SK-N-SH (cell line): ENCODE data around the gene OR3A1.

ENCODE experiments used
- CTCF ChIP-seq: fragments of 200-600 bp; sonication (generic); IDR thresholded peaks from 2 replicates; pipeline ENCODE4 v1.6.1; 2017; ENCODE audit warnings: antibody characterized with exemption, mild to moderate bottlenecking, moderate library complexity
- JUND ChIP-seq: IDR thresholded peaks from 2 replicates; pipeline ENCODE4 v1.4.0; 2012
- POLR2AphosphoS5 ChIP-seq: IDR thresholded peaks from 2 replicates; pipeline ENCODE4 v1.6.1; 2012; ENCODE audit warnings: low read depth, low read length
- RFX5 ChIP-seq: IDR thresholded peaks from 2 replicates; pipeline ENCODE4 v1.6.1; 2012; ENCODE audit warnings: mild to moderate bottlenecking, improper control_type of control experiment, low read length
- SIN3A ChIP-seq: IDR thresholded peaks from 2 replicates; pipeline ENCODE4 v1.6.1; 2012; ENCODE audit warnings: low read depth, mild to moderate bottlenecking, low read length, moderate library complexity, borderline replicate concordance
- TEAD4 ChIP-seq: IDR thresholded peaks from 2 replicates; pipeline ENCODE4 v1.4.0; 2012; ENCODE audit warnings: mild to moderate bottlenecking, borderline replicate concordance; ENCODE audit not compliant: insufficient read depth
- YY1 ChIP-seq: IDR thresholded peaks from 2 replicates; pipeline ENCODE4 v1.4.0; 2012; ENCODE audit warnings: low read depth, mild to moderate bottlenecking

GRCh38 chr17:3316836-3317235 is 18.7 kb upstream of the OR3A1 start:
- TF ChIP-seq RFX5 (no peak), YY1 (no peak), CTCF (no peak), TEAD4 (no peak), JUND (no peak), POLR2AphosphoS5 (no peak), SIN3A (no peak)
